GM23338 (cell line): Measurements from ENCODE around the gene MLXIPL. TPM values are rescaled to one million over a fixed set of nuclear protein-coding genes. Genes with fewer than 3 reads are reported as not detected.

Experiments used
- ATAC-seq: fragments of 200-7000 bp; cut with Tn5 transposase; 3 replicates; pipeline ENCODE4 v1.9.1; 2020
- DNase-seq: peaks from one replicate; pipeline ENCODE4 v3.0.0-alpha.2; 2015; ENCODE audit warnings: low spot score
- H2AFZ ChIP-seq: fragments of 200-600 bp; sonication (generic); 2 replicates; pipeline ENCODE4 v1.8.0; 2016; ENCODE audit warnings: antibody characterized with exemption, mild to moderate bottlenecking, moderate library complexity
- H3F3A ChIP-seq: fragments of 200-600 bp; sonication (generic); replicated peaks from 2 replicates; pipeline ENCODE4 v1.8.0; 2017; ENCODE audit warnings: antibody characterized with exemption, mixed run types, low read depth
- H3K27ac ChIP-seq: fragments of 200-600 bp; sonication (generic); 2 replicates; pipeline ENCODE4 v1.6.1; 2016; ENCODE audit warnings: low read depth
- H3K27me3 ChIP-seq: fragments of 200-600 bp; sonication (generic); 2 replicates; pipeline ENCODE4 v1.8.0; 2016; ENCODE audit warnings: mild to moderate bottlenecking, mixed run types, moderate library complexity; ENCODE audit not compliant: insufficient read depth
- H3K36me3 ChIP-seq: fragments of 200-600 bp; sonication (generic); 2 replicates; pipeline ENCODE4 v1.8.0; 2016; ENCODE audit warnings: mild to moderate bottlenecking; ENCODE audit not compliant: insufficient read depth
- H3K4me1 ChIP-seq: fragments of 200-600 bp; sonication (generic); 2 replicates; pipeline ENCODE4 v1.8.0; 2016; ENCODE audit warnings: mild to moderate bottlenecking, moderate library complexity; ENCODE audit not compliant: insufficient read depth
- H3K4me2 ChIP-seq: fragments of 200-600 bp; sonication (generic); 2 replicates; pipeline ENCODE4 v1.7.1; 2017; ENCODE audit warnings: mixed run types
- H3K4me3 ChIP-seq: fragments of 200-600 bp; sonication (generic); 2 replicates; pipeline ENCODE4 v1.6.1; 2016; ENCODE audit warnings: mixed run types
- H3K79me2 ChIP-seq: fragments of 200-600 bp; sonication (generic); replicated peaks from 2 replicates; pipeline ENCODE4 v1.8.0; 2017; ENCODE audit warnings: mild to moderate bottlenecking; ENCODE audit not compliant: insufficient read depth
- H3K9me2 ChIP-seq: fragments of 200-600 bp; sonication (generic); 2 replicates; pipeline ENCODE4 v1.8.0; 2017; ENCODE audit not compliant: insufficient read depth
- H4K20me1 ChIP-seq: fragments of 200-600 bp; sonication (generic); replicated peaks from 2 replicates; pipeline ENCODE4 v1.8.0; 2017; ENCODE audit warnings: mild to moderate bottlenecking; ENCODE audit not compliant: insufficient read depth
- H3K27ac Mint-ChIP-seq: 2 replicates; pipeline ENCODE4 v1.8.0; 2020; ENCODE audit warnings: inconsistent platforms, mild to moderate bottlenecking, moderate library complexity, mixed read lengths
- H3K27me3 Mint-ChIP-seq: 3 replicates; pipeline ENCODE4 v1.8.0; 2022; ENCODE audit warnings: low read depth, mild to moderate bottlenecking, moderate library complexity, mixed read lengths, inconsistent platforms; ENCODE audit not compliant: insufficient read depth, poor library complexity
- H3K36me3 Mint-ChIP-seq: 3 replicates; pipeline ENCODE4 v1.8.0; 2021; ENCODE audit warnings: low read depth, mild to moderate bottlenecking, inconsistent platforms, moderate library complexity, mixed read lengths
- H3K4me1 Mint-ChIP-seq: 3 replicates; pipeline ENCODE4 v1.8.0; 2020; ENCODE audit warnings: mild to moderate bottlenecking, inconsistent platforms, mixed read lengths
- H3K4me3 Mint-ChIP-seq: 3 replicates; pipeline ENCODE4 v1.8.0; 2021; ENCODE audit warnings: moderate library complexity, mild to moderate bottlenecking, inconsistent platforms, mixed read lengths
- H3K9me3 Mint-ChIP-seq: 3 replicates; pipeline ENCODE4 v1.8.0; 2020; ENCODE audit warnings: moderate library complexity, mild to moderate bottlenecking, inconsistent platforms, mixed read lengths
- CREB1 ChIP-seq: fragments of 250-450 bp; sonication (Bioruptor Pico); IDR thresholded peaks from 2 replicates; pipeline ENCODE4 v1.5.0; 2020; ENCODE audit warnings: low read depth, mild to moderate bottlenecking, moderate library complexity
- EZH2 ChIP-seq: fragments of 200-600 bp; sonication (generic); IDR thresholded peaks from one replicate; pipeline ENCODE4 v1.8.0; 2017; ENCODE audit warnings: antibody characterized with exemption, mild to moderate bottlenecking, low read depth; ENCODE audit not compliant: unreplicated experiment
- EZH2phosphoT487 ChIP-seq: fragments of 200-600 bp; sonication (generic); IDR thresholded peaks from one replicate; pipeline ENCODE4 v1.8.1; 2018; ENCODE audit warnings: antibody characterized with exemption; ENCODE audit not compliant: unreplicated experiment
- JUNB ChIP-seq: IDR thresholded peaks from one replicate; pipeline ENCODE4 v1.6.1; 2016; ENCODE audit warnings: antibody characterized with exemption; ENCODE audit not compliant: unreplicated experiment
- POLR2AphosphoS5 ChIP-seq: IDR thresholded peaks from 2 replicates; pipeline ENCODE4 v1.6.1; 2016; ENCODE audit warnings: antibody characterized with exemption, low read depth
- STAT1 ChIP-seq: IDR thresholded peaks from one replicate; pipeline ENCODE4 v1.6.1; 2016; ENCODE audit warnings: antibody characterized with exemption; ENCODE audit not compliant: unreplicated experiment
- ZNF114 ChIP-seq: fragments of 250-450 bp; sonication (Bioruptor Pico); IDR thresholded peaks from 2 replicates; pipeline ENCODE4 v1.5.0; 2020; ENCODE audit warnings: mild to moderate bottlenecking, moderate library complexity
- ZNF331 ChIP-seq: fragments of 250-450 bp; sonication (Bioruptor Pico); IDR thresholded peaks from 2 replicates; pipeline ENCODE4 v1.5.0; 2020; ENCODE audit warnings: low read depth, mild to moderate bottlenecking, moderate library complexity
- polyA plus RNA-seq: library from polyadenylated mRNA; unstranded; fragments of >200 nt; fragmentation: Nextera tagmentation; extraction: Ambion mirVana; gene quantifications from 2 replicates; pipeline ENCODE4 v1.2.1, GENCODE V29; 2016
- total RNA-seq: library from RNA; depleted of rRNA; stranded (reverse); fragments of >200 nt; shearing (Covaris generic); gene quantifications from 2 replicates; pipeline ENCODE4 v1.2.3, GENCODE V29; 2014
- TF ChIP-seq, protein P1 (sequence below), 2 experiments: fragments of 200-600 bp in 1 of 2; sonication (generic) in 1 of 2; conservative IDR thresholded peaks; 2 replicates each; pipeline versions ENCODE4 v1.5.1 to v1.6.1; 2016 to 2017; ENCODE audit warnings: antibody characterized with exemption in 2 of 2, low read depth in 2 of 2, mild to moderate bottlenecking in 2 of 2, moderate library complexity in 1 of 2
- TF ChIP-seq, protein P2 (sequence below): IDR thresholded peaks from one replicate; pipeline ENCODE4 v1.6.1; 2018; ENCODE audit warnings: antibody characterized with exemption; ENCODE audit not compliant: unreplicated experiment

The MLXIPL gene
- total and polyA plus RNA-seq, 2 experiments from 2014 or later = 13.7 to 25.7 TPM

DNA sequence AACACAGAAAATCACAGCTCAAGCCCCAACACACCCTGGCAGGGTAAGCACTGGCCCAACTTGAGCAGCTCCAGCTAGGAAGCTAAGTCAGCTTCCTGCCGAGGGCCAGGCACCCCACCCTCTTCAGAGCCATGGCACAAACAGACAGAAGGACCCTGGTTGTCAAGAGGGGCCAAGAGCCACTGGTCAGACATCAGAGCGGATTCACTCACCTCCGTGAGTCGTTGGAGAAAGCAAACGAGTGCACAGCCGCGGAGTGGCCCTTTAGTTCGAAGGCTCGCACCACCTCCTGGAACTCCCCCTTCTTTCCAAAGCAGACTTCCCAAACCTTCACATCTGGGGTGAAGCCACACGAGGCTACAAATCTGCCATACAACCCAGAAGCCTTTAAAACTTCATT, 53.3 kb downstream of the MLXIPL start:
- Mint-ChIP-seq H3K4me1 (no peaks in the 10 kb centered on the region), H3K9me3 (no peaks in the 10 kb centered on the region), H3K27ac (no peak overlapping the region), H3K36me3 (peaks cover 47% of the 10 kb centered on the region), H3K4me3 (no peak overlapping the region), H3K27me3 (peaks cover 2% of the 10 kb centered on the region)
- Histone ChIP-seq H3K27ac (no peak overlapping the region), H3K4me2 (no peak overlapping the region), H3K4me1 (no peaks in the 10 kb centered on the region), H3K4me3 (no peak overlapping the region), H4K20me1 (peaks cover 11% of the 10 kb centered on the region), H2AFZ (no peak overlapping the region), H3K27me3 (no peaks in the 10 kb centered on the region), H3F3A (no peaks in the 10 kb centered on the region), H3K9me2 (no peaks in the 10 kb centered on the region), H3K36me3 (no peaks in the 10 kb centered on the region; the same call in 1 of the 2 replicates), H3K79me2 (no peaks in the 10 kb centered on the region)
- DNase-seq (no peak), ATAC-seq (no peak)
- TF ChIP-seq EZH2 = no peak
- TF ChIP-seq, protein P1, sequence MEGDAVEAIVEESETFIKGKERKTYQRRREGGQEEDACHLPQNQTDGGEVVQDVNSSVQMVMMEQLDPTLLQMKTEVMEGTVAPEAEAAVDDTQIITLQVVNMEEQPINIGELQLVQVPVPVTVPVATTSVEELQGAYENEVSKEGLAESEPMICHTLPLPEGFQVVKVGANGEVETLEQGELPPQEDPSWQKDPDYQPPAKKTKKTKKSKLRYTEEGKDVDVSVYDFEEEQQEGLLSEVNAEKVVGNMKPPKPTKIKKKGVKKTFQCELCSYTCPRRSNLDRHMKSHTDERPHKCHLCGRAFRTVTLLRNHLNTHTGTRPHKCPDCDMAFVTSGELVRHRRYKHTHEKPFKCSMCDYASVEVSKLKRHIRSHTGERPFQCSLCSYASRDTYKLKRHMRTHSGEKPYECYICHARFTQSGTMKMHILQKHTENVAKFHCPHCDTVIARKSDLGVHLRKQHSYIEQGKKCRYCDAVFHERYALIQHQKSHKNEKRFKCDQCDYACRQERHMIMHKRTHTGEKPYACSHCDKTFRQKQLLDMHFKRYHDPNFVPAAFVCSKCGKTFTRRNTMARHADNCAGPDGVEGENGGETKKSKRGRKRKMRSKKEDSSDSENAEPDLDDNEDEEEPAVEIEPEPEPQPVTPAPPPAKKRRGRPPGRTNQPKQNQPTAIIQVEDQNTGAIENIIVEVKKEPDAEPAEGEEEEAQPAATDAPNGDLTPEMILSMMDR (conservative IDR thresholded peaks at IDR 0.05; ENCODE audit: low read depth in 2 of 2) = no peak
- TF ChIP-seq JUNB = no peak
- TF ChIP-seq ZNF114 = no peak
- TF ChIP-seq EZH2phosphoT487 = no peak
- TF ChIP-seq STAT1 = no peak
- TF ChIP-seq, protein P2, sequence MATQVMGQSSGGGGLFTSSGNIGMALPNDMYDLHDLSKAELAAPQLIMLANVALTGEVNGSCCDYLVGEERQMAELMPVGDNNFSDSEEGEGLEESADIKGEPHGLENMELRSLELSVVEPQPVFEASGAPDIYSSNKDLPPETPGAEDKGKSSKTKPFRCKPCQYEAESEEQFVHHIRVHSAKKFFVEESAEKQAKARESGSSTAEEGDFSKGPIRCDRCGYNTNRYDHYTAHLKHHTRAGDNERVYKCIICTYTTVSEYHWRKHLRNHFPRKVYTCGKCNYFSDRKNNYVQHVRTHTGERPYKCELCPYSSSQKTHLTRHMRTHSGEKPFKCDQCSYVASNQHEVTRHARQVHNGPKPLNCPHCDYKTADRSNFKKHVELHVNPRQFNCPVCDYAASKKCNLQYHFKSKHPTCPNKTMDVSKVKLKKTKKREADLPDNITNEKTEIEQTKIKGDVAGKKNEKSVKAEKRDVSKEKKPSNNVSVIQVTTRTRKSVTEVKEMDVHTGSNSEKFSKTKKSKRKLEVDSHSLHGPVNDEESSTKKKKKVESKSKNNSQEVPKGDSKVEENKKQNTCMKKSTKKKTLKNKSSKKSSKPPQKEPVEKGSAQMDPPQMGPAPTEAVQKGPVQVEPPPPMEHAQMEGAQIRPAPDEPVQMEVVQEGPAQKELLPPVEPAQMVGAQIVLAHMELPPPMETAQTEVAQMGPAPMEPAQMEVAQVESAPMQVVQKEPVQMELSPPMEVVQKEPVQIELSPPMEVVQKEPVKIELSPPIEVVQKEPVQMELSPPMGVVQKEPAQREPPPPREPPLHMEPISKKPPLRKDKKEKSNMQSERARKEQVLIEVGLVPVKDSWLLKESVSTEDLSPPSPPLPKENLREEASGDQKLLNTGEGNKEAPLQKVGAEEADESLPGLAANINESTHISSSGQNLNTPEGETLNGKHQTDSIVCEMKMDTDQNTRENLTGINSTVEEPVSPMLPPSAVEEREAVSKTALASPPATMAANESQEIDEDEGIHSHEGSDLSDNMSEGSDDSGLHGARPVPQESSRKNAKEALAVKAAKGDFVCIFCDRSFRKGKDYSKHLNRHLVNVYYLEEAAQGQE = no peak
- no peak for TF ChIP-seq ZNF331

DNA sequence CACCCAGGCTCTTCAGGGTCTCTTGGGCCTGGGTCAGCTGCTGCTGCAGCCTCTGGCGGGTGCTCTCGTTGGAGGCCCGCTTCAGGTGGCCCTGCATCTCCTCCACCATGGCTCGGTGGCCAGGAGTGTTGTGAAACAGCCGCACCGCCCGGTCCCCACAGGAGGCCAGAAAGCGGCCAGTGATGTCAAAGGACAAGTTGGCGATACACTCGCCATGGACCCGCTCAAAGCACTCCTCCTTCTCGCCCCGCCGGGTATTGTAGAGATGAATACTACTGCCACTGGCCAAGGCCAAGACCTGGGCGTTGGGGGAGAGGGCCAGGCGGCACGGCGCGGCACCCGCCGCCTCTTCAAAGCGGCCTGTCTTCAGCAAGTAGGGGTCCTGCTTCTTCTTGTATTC, 53.8 kb downstream of the MLXIPL start:
- no peak overlapping the region for H3K4me2 ChIP-seq
- Mint-ChIP-seq H3K27ac (no peak overlapping the region), H3K9me3 (no peaks in the 10 kb centered on the region), H3K36me3 (peaks cover 47% of the 10 kb centered on the region), H3K4me3 (no peak overlapping the region), H3K27me3 (peaks cover 2% of the 10 kb centered on the region), H3K4me1 (no peaks in the 10 kb centered on the region)
- H3K9me2 ChIP-seq = no peaks in the 10 kb centered on the region
- H3K27ac ChIP-seq = no peak overlapping the region
- ATAC-seq (no peak), DNase-seq (no peak)
- no peaks in the 10 kb centered on the region for H3K79me2 ChIP-seq
- no peaks in the 10 kb centered on the region for H3F3A ChIP-seq
- H3K4me3 ChIP-seq = no peak overlapping the region
- H3K27me3 ChIP-seq = no peaks in the 10 kb centered on the region
- H2AFZ ChIP-seq = no peak overlapping the region
- no peaks in the 10 kb centered on the region for H3K4me1 ChIP-seq
- no peaks in the 10 kb centered on the region; the same call in 1 of the 2 replicates for H3K36me3 ChIP-seq
- H4K20me1 ChIP-seq = peaks cover 11% of the 10 kb centered on the region
- TF ChIP-seq ZNF331 (no peak), POLR2AphosphoS5 (no peak), EZH2phosphoT487 (no peak), ZNF114 (no peak), EZH2 (no peak), CREB1 (no peak), JUNB (no peak)
- TF ChIP-seq, protein P1 (conservative IDR thresholded peaks at IDR 0.05; ENCODE audit: low read depth in 2 of 2) = no peak
